ENCODE measurements around the gene CDKN1B. TPM values are rescaled to one million over a fixed set of nuclear protein-coding genes. Genes with fewer than 3 reads are reported as not detected.

CDKN1B gene
- total and polyA plus RNA-seq, 2 donors (not counting 3 experiments of a cell fraction or from before 2014, with no cell fraction given): 12.7 to 40.8 TPM

DNA sequence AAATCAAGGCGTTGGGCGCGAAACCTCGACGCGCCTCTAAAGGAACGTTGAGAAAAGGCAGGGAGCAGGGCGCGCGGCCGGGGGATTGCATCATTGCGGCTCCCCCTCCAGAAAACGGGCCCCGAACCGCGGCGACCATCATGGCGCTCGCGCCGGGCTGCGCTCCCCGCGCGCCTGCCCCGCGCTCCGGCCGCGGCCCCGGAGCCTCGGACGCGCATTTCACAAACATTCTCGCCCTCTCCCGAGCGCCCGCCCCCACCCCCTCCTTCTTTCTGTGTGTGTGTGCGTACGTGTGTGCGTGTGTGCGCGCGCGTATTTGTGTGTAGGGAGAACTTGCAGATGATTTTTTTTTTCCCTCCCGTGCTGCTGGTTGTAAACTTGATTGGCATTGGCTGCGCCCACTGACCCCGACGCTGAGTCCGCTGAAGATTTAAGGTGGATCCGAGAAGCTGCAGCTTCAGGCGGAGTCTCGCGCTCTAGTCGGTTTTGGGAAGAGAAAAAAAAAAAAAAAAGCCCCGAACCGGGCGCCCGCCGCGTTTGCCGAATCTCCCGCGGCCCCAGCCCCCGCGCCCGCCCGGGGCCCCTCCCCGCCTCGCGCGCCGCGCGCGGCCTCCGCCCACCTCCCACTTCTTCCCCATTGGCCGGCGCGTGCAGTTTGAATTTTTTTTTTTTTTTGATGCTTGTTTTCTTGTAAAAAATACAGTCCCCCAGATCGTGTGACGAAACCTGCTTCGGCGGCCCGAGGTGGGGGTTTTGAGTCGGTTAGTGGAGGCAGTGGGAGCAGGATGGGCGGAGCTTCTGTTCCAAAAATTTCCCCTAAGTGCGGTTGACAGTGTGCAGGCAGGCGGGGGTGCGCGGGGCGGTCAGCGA, 8.2 kb downstream of the CDKN1B start:
- Histone ChIP-seq H3K9me3 (replicated peaks; ENCODE audit: control insufficient read depth, insufficient read depth, low read length) (no peaks in the 10 kb centered on the region), H4K20me1 (replicated peaks; ENCODE audit: control insufficient read depth, extremely low read depth, insufficient read depth, low read length) (no peaks in the 10 kb centered on the region), H3K36me3 (ENCODE audit: control insufficient read depth in 2 of 2, extremely low read depth in 1 of 2, insufficient read depth in 2 of 2, low read length in 2 of 2) (peaks cover 0 to 3% of the 10 kb centered on the region in 2 experiments), H3K79me2 (ENCODE audit: control insufficient read depth, insufficient read depth, low read length) (peaks cover 83% of the 10 kb centered on the region), H3K27ac (ENCODE audit: insufficient read depth, low read depth, low read length) (peak overlapping the region; percentile 98), H3K9me1 (replicated peaks; ENCODE audit: control insufficient read depth, extremely low read depth, insufficient read depth, low read length) (no peaks in the 10 kb centered on the region), H3K4me1 (ENCODE audit: control insufficient read depth, extremely low read depth, insufficient read depth, low read length) (peaks cover 34% of the 10 kb centered on the region), H3K4me2 (ENCODE audit: insufficient read depth, low read length) (peak overlapping the region; percentile 100), H3K4me3 (replicated peaks in 1 of 3; ENCODE audit: insufficient read depth in 1 of 3, low read depth in 1 of 3, low read length in 3 of 3) (peak overlapping the region; percentile 94 to 100 (median 97)), H3K9ac (replicated peaks; ENCODE audit: extremely low read depth, insufficient read depth, low read length) (peak overlapping the region; percentile 98), H2AFZ (ENCODE audit: low read depth, low read length) (peak overlapping the region; percentile 65), H3K27me3 (ENCODE audit: control insufficient read depth in 2 of 2, insufficient read depth in 2 of 2, low read length in 2 of 2) (no peaks in the 10 kb centered on the region)
- POLR2A ChIA-PET: interaction anchor here (0.6 to 1.0 kb wide), 4 partner anchors 9 to 458 kb away, joined by 3 to 9 read pairs (median 4); partner anchors contain the start of gene LRP6
- TF ChIP-seq POLR2AphosphoS5 (IDR thresholded peaks at IDR 0.05; ENCODE audit: insufficient read depth, low read depth, low read length): peak; percentile 73
- TF ChIP-seq FOS (IDR thresholded peaks at IDR 0.05; ENCODE audit: borderline replicate concordance, insufficient read depth, low read length): no peak
- peak; percentile 75 for TF ChIP-seq POLR2A (IDR thresholded peaks at IDR 0.05; ENCODE audit: low read depth, low read length)
- DNase-seq (ENCODE audit: low read depth, low spot score): peak; percentile 98
- CTCF ChIA-PET: interaction anchor here (0.7 to 11.0 kb wide), 8 partner anchors 9 to 354 kb away, joined by 3 to 159 read pairs (median 4); no protein-coding TSS in a partner anchor
- FAIRE-seq: peak; percentile 73
- BruUV-seq (replicated peaks): no TSS peak
- intact Hi-C loops (cut with micrococcal nuclease): loop anchor here (1.0 to 5.0 kb wide), 5 partner anchors 8 to 192 kb away; partner anchors contain the start of genes APOLD1, CDKN1B and GPR19
- dilution Hi-C loops (cut with MboI; ENCODE audit: extremely low pct_ligation_motif_present, low sequenced_read_pairs): no loop called here

DNA sequence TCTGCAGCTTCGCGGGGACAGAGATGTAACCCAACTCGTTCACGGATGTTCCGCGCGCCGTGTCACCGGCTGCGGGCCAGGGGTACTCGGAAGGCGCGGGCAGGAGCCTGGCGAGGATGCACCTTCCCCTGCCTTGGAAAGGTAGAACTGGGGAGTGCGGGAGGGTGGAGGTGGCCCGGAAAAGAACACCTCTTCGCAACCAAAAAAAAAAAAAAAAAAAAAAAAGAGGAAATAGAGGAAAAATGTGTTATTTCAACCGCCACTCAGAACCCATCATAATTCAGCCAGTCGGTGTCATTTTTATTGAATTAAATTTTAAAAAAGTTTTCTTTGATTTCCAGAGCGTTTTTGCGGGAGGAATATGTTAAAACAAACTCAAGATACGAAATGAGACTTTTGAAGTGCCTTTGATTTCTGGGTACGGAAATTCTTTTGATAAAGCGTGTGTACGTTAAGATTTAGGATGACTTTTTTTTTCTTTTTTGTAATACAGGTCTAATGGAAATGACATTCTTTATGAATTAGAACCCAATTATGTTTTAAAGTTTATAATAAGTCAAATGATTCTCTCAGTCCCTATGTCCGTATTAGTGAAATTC, 8.9 kb downstream of the CDKN1B start:
- no TSS peak for BruUV-seq (replicated peaks)
- H3K27ac ChIP-seq (ENCODE audit: insufficient read depth, low read depth, low read length): peak overlapping the region; percentile 98
- H3K27me3 ChIP-seq (ENCODE audit: control insufficient read depth in 2 of 2, insufficient read depth in 2 of 2, low read length in 2 of 2): no peaks in the 10 kb centered on the region
- no peaks in the 10 kb centered on the region for H4K20me1 ChIP-seq (replicated peaks; ENCODE audit: control insufficient read depth, extremely low read depth, insufficient read depth, low read length)
- peak overlapping the region; percentile 100 for H3K4me2 ChIP-seq (ENCODE audit: insufficient read depth, low read length)
- FAIRE-seq (peak; percentile 24), DNase-seq (ENCODE audit: low read depth, low spot score) (no peak)
- H3K79me2 ChIP-seq (ENCODE audit: control insufficient read depth, insufficient read depth, low read length): peaks cover 76% of the 10 kb centered on the region
- ChIA-PET POLR2A (interaction anchor here (1.0 to 1.2 kb wide), 4 partner anchors 10 to 459 kb away, joined by 3 to 9 read pairs (median 4); partner anchors contain the start of gene LRP6), CTCF (interaction anchor here (0.7 to 11.0 kb wide), 8 partner anchors 10 to 354 kb away, joined by 3 to 159 read pairs (median 4); no protein-coding TSS in a partner anchor)
- intact Hi-C loops (cut with micrococcal nuclease) (loop anchor here (1.0 to 5.0 kb wide), 6 partner anchors 9 to 257 kb away; partner anchors contain the start of genes APOLD1, CDKN1B and GPR19), dilution Hi-C loops (cut with MboI; ENCODE audit: extremely low pct_ligation_motif_present, low sequenced_read_pairs) (no loop called here)
- H3K4me1 ChIP-seq (ENCODE audit: control insufficient read depth, extremely low read depth, insufficient read depth, low read length): peaks cover 27% of the 10 kb centered on the region
- TF ChIP-seq CTCF (IDR thresholded peaks at IDR 0.05; ENCODE audit: extremely low read depth in 1 of 2, insufficient read depth in 1 of 2, low read depth in 1 of 2, low read length in 2 of 2) (no peak), FOS (IDR thresholded peaks at IDR 0.05; ENCODE audit: borderline replicate concordance, insufficient read depth, low read length) (no peak), EZH2 (IDR thresholded peaks at IDR 0.05; ENCODE audit: borderline replicate concordance, low read depth, low read length, severe bottlenecking) (no peak), JUN (IDR thresholded peaks at IDR 0.05; ENCODE audit: borderline replicate concordance, insufficient read depth, insufficient read length, low read depth) (no peak), POLR2AphosphoS5 (IDR thresholded peaks at IDR 0.05; ENCODE audit: insufficient read depth, low read depth, low read length) (no peak), MYC (IDR thresholded peaks at IDR 0.05; ENCODE audit: low read depth, low read length) (no peak), POLR2A (IDR thresholded peaks at IDR 0.05; ENCODE audit: low read depth, low read length) (no peak), GATA2 (IDR thresholded peaks at IDR 0.05; ENCODE audit: insufficient read depth, insufficient read length, low read depth, low read length) (no peak)
- TF ChIP-seq, protein P1, sequence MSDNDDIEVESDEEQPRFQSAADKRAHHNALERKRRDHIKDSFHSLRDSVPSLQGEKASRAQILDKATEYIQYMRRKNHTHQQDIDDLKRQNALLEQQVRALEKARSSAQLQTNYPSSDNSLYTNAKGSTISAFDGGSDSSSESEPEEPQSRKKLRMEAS (IDR thresholded peaks at IDR 0.05; ENCODE audit: insufficient read depth, insufficient read length): no peak
- peak overlapping the region; percentile 94 to 100 (median 97) for H3K4me3 ChIP-seq (replicated peaks in 1 of 3; ENCODE audit: insufficient read depth in 1 of 3, low read depth in 1 of 3, low read length in 3 of 3)
- H3K9ac ChIP-seq (replicated peaks; ENCODE audit: extremely low read depth, insufficient read depth, low read length): peak overlapping the region; percentile 98
- peaks cover 0 to 3% of the 10 kb centered on the region in 2 experiments for H3K36me3 ChIP-seq (ENCODE audit: control insufficient read depth in 2 of 2, extremely low read depth in 1 of 2, insufficient read depth in 2 of 2, low read length in 2 of 2)
- no peaks in the 10 kb centered on the region for H3K9me3 ChIP-seq (replicated peaks; ENCODE audit: control insufficient read depth, insufficient read depth, low read length)
- H3K9me1 ChIP-seq (replicated peaks; ENCODE audit: control insufficient read depth, extremely low read depth, insufficient read depth, low read length): no peaks in the 10 kb centered on the region
- H2AFZ ChIP-seq (ENCODE audit: low read depth, low read length): peak overlapping the region; percentile 14

Data from endothelial cell of umbilical vein (primary cell).